WI38 (cell line): ENCODE data around the gene ACTL7B.
"Not testable (repeated sequence)": the region's sequence is repeated elsewhere in the genome, so short reads cannot be mapped to it uniquely, and the experiment has no call there.

ENCODE experiments used
- H3K4me3 ChIP-seq: 2 replicates; pipeline ENCODE4 v1.5.1; 2011; ENCODE audit warnings: low read depth, mild to moderate bottlenecking, control low read depth, low read length
- CTCF ChIP-seq: IDR thresholded peaks from 2 replicates; pipeline ENCODE4 v1.5.1; 2012; ENCODE audit warnings: low read depth, mild to moderate bottlenecking, control low read depth, low read length

ACTL7B gene

GRCh38 chr9:108851138-108851537 lies 4.6 kb downstream of the ACTL7B start:
- TF ChIP-seq CTCF = no peak
- H3K4me3 ChIP-seq = no peak overlapping the region

- H3K4me3 ChIP-seq = no peak overlapping the region
- no peak for TF ChIP-seq CTCF
Measured at GRCh38 chr9:108850293-108850897, 5.4 kb downstream of the ACTL7B start.

GRCh38 chr9:108848296-108848695 lies 7.5 kb downstream of the ACTL7B start:
- H3K4me3 ChIP-seq = not testable (repeated sequence)

DNA sequence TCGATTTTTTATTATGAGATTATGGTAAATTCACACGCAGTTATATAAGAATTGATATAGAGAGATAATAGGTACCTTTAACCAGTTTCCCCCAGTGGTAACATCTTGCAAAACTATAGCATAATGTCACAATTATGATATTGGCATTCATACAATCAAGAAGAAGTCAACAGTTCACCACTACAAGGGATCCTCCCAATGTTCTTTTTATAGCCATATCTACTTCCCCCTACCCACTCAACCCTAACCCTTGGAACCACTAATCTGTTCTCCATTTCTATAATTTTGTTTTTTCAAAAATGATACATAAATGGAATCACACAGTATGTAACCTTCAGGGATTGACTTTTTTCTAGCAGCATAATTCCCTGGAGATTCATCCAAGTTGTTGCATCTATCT lies 9.8 kb downstream of the ACTL7B start:
- TF ChIP-seq CTCF = no peak
- no peak overlapping the region for H3K4me3 ChIP-seq

DNA sequence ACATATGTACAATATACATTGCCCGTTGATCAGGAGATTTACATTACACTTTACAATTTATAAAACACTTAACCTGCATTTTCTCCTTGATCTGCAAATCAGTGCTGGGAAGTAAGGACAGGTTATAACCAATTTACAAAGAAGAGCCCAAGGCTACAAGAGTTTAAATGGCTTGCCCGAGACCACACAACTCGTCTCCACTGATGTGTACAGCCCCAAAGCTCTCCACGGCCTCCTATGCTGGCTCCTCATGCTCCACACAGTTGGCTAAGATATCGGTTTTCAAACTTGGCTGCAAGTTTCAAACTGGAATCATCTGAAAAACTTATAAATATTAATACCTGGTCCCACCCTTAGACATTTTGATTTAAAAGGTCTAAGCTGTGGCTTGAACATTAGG lies 10.3 kb downstream of the ACTL7B start:
- no peak for TF ChIP-seq CTCF
- no peak overlapping the region for H3K4me3 ChIP-seq

- no peak for TF ChIP-seq CTCF
- H3K4me3 ChIP-seq = no peak overlapping the region
Measured at GRCh38 chr9:108844856-108845255, 10.9 kb downstream of the ACTL7B start.

GRCh38 chr9:108844391-108844790 lies 11.4 kb downstream of the ACTL7B start:
- no peak for TF ChIP-seq CTCF
- no peak overlapping the region for H3K4me3 ChIP-seq

- no peak for TF ChIP-seq CTCF
- no peak overlapping the region for H3K4me3 ChIP-seq
Measured at GRCh38 chr9:108842610-108843295, 13.0 kb downstream of the ACTL7B start.

- not testable (repeated sequence) for H3K4me3 ChIP-seq
Measured at GRCh38 chr9:108839561-108839960, 16.2 kb downstream of the ACTL7B start.
